CD4-positive, CD25-positive, alpha-beta regulatory T cell (primary cell): ENCODE measurements around the gene SUSD6. TPM values are rescaled to one million over a fixed set of nuclear protein-coding genes. Genes with fewer than 3 reads are reported as not detected.
"Not testable (repeated sequence)": the region's sequence is repeated elsewhere in the genome, so short reads cannot be mapped to it uniquely, and the experiment has no call there.

ENCODE experiments used
- ATAC-seq, 2 donors: fragments of 150-1000 bp; cut with Tn5 transposase; one replicate each; pipeline ENCODE4 v1.10.0; 2021; ENCODE audit warnings: low read depth in 2 of 2, moderate number of reproducible peaks in 2 of 2, moderate library complexity in 1 of 2
- DNase-seq, 3 donors: peaks; one replicate each; pipeline versions ENCODE4 v3.0.0 to v3.0.0-alpha.2; 2012 to 2022; ENCODE audit warnings: mixed read lengths in 1 of 3
- H3K27ac ChIP-seq: one replicate; pipeline ENCODE4 v1.7.0; 2013; ENCODE audit warnings: mild to moderate bottlenecking, low read length; ENCODE audit not compliant: insufficient read depth, poor library complexity, severe bottlenecking
- H3K27me3 ChIP-seq: one replicate; pipeline ENCODE4 v1.7.0; 2013; ENCODE audit warnings: low read length; ENCODE audit not compliant: control insufficient read depth, insufficient read depth
- H3K36me3 ChIP-seq: one replicate; pipeline ENCODE4 v1.7.0; 2013; ENCODE audit warnings: mild to moderate bottlenecking, low read length, moderate library complexity; ENCODE audit not compliant: control insufficient read depth, insufficient read depth
- H3K4me1 ChIP-seq: 2 replicates; pipeline ENCODE4 v1.7.0; 2013; ENCODE audit warnings: mild to moderate bottlenecking, low read length; ENCODE audit not compliant: insufficient read depth, control insufficient read depth, poor library complexity, severe bottlenecking
- H3K4me3 ChIP-seq: one replicate; pipeline ENCODE4 v1.7.0; 2013; ENCODE audit warnings: low read depth, mild to moderate bottlenecking, low read length, moderate library complexity
- H3K9me3 ChIP-seq, 2 experiments: 1 replicate in 1 of 2; 2 replicates in 1 of 2; pipeline ENCODE4 v1.7.0; 2013; ENCODE audit warnings: low read length in 2 of 2, mild to moderate bottlenecking in 1 of 2, moderate library complexity in 1 of 2; ENCODE audit not compliant: control insufficient read depth in 2 of 2
- H3K27ac Mint-ChIP-seq, 3 donors: one replicate each; pipeline ENCODE4 v1.8.0; 2020 to 2022; ENCODE audit warnings: mild to moderate bottlenecking in 3 of 3, mixed read lengths in 3 of 3, moderate library complexity in 2 of 3
- H3K27me3 Mint-ChIP-seq: one replicate; pipeline ENCODE4 v1.8.0; 2022; ENCODE audit warnings: mild to moderate bottlenecking, mixed read lengths
- H3K36me3 Mint-ChIP-seq: one replicate; pipeline ENCODE4 v1.8.0; 2020; ENCODE audit warnings: mixed read lengths
- H3K4me1 Mint-ChIP-seq, 4 donors: one replicate each; pipeline ENCODE4 v1.8.0; 2020 to 2022; ENCODE audit warnings: mixed read lengths in 4 of 4, mild to moderate bottlenecking in 1 of 4
- H3K4me3 Mint-ChIP-seq, 4 donors: one replicate each; pipeline ENCODE4 v1.8.0; 2020 to 2022; ENCODE audit warnings: mild to moderate bottlenecking in 4 of 4, mixed read lengths in 4 of 4, moderate library complexity in 3 of 4
- H3K9me3 Mint-ChIP-seq, 7 donors: one replicate each; pipeline ENCODE4 v1.8.0; 2020 to 2022; ENCODE audit warnings: mixed read lengths in 7 of 7, mild to moderate bottlenecking in 3 of 7, moderate library complexity in 2 of 7
- polyA plus RNA-seq, 4 donors: library from polyadenylated mRNA; unstranded; fragments of 300-500 nt; fragmentation: Illumina TruSeq; gene quantifications; one replicate each; pipeline ENCODE4 v1.2.3, GENCODE V29; 2021
- total RNA-seq: library from RNA; stranded (reverse); gene quantifications from one replicate; pipeline ENCODE4 v1.2.3, GENCODE V29; 2022

SUSD6 gene
- total and polyA plus RNA-seq, 5 donors from 2014 or later = 7.7 to 101 (median 9.6) TPM

DNA sequence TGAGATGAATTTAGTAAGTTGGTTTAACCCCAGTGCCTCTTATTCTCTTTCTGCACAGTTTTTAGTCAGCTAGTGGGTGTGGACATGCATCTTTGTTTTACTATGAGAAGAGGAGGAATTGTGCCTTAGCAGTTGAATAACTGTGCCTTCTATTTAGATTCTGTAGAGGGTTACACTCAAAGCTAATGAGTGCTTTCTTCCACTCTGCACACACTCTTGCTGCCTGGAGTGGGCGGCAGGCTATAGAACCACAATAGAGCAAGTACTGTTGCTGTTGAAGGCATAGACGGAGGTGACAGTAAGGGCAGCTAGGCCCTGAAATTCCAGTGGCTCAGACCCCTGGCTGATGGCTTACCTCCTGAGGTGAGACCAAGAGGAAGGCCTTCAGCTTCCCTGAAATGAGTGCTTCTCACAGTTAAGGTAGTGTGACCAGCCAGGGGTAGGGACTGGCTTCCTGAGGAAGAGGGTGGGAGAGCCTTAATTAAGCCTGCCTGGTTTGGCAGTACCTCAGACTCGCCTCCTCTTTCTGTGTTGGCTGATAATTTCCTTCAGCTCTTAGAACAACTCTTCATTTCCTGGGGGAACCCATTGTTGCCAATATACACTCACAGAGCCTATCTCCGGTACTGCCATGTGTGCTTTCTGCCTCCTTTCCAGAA is 24.7 kb downstream of the SUSD6 start:
- Histone ChIP-seq H3K4me3 (peak overlapping the region; percentile 67), H3K36me3 (peaks cover 2% of the 10 kb centered on the region), H3K27ac (peak overlapping the region; percentile 73), H3K4me1 (peaks cover 81% of the 10 kb centered on the region), H3K9me3 (peaks cover 0 to 3% of the 10 kb centered on the region in 2 experiments), H3K27me3 (no peaks in the 10 kb centered on the region)
- Mint-ChIP-seq H3K4me1 (peaks cover 40 to 90% (median 81%) of the 10 kb centered on the region in 4 donors), H3K9me3 (peaks cover 0 to 4% (median under 1%) of the 10 kb centered on the region in 7 donors), H3K4me3 (peak overlapping the region; percentile 53 to 85 (median 80)), H3K27me3 (no peaks in the 10 kb centered on the region), H3K36me3 (peaks cover 13% of the 10 kb centered on the region), H3K27ac (peak overlapping the region; percentile 63 to 94 (median 76))
- peak; percentile 46 to 57 for ATAC-seq
- peak in 2 of 3 donors; percentile 24 to 69 for DNase-seq

DNA sequence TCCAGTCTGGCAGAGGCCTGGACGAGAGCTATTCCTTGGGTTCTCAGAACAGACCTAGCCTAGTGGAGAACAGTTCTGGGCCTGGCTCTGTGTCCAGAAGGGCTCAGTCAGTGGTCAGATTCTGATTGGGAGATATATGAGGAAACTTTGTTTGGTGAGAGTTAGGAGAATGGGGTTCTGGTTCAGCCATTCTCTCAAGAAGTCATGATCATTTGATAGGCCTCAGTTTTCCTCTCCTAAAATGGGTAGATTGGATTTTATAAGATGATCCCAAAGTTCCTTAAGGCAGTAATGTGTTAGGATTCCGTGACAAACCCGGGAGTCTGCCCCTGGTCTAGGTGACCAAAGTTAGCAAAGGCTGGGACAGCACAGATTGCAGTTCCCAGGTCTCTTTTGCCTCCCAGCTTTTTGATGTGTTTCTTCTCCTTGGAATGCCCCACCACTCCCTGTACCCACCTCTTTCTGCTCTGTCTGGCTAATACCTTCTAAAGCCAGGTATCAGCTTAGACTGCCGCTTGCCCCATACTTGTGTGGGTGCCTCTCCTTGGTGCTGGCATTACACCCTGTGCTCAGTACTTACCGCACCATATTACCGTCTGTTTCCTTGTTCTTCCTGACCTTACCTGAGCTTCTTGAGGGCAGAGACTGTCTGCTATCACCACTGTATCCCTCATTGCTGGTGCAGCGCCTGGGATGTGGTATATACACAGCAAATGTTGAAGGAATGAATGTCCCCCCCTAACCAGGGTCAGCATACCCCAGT is 25.5 kb downstream of the SUSD6 start:
- Histone ChIP-seq H3K27ac (peak overlapping the region; percentile 73), H3K9me3 (peaks cover 0 to 7% of the 10 kb centered on the region in 2 experiments), H3K36me3 (peaks cover 2% of the 10 kb centered on the region), H3K4me3 (peak overlapping the region; percentile 67), H3K27me3 (no peaks in the 10 kb centered on the region), H3K4me1 (peaks cover 73% of the 10 kb centered on the region)
- Mint-ChIP-seq H3K27ac (peak overlapping the region; percentile 76 to 95 (median 94)), H3K4me1 (peaks cover 41 to 85% (median 76%) of the 10 kb centered on the region in 4 donors), H3K27me3 (no peaks in the 10 kb centered on the region), H3K4me3 (peak overlapping the region; percentile 45 to 85 (median 80)), H3K36me3 (peaks cover 19% of the 10 kb centered on the region), H3K9me3 (peaks cover 0 to 9% (median 2%) of the 10 kb centered on the region in 7 donors)
- no peak for DNase-seq
- no peak for ATAC-seq

DNA sequence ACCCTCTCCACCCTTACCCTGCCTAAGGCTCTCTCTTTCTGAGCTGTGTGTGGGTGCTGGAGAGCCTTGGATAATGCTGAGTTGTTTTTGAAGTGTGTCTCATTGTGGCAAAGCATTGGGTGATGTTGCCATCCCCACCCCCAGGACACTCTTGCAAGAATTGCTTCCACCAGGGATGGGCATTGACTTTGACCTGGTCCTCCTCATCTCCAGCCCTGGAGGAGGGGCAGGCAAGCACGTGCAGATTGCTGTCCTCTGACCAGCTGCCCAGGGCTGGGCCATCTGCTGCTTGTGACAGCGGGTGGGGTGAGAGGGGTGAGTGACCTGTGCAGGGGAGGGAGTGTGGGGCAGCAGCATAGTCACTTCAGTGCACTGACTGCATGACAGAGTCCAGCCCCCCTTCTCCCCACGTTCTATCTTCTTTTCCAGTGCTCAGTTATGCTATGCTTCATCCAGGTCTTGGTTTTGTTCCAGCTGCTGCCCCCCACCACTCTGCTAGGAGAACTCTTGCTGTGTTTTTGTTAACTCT is 26.2 kb downstream of the SUSD6 start:
- H3K4me1 ChIP-seq = peaks cover 67% of the 10 kb centered on the region
- peaks cover 0 to 7% of the 10 kb centered on the region in 2 experiments for H3K9me3 ChIP-seq
- H3K27me3 Mint-ChIP-seq = no peaks in the 10 kb centered on the region
- peak overlapping the region; percentile 76 to 95 (median 94) for H3K27ac Mint-ChIP-seq
- peak overlapping the region; percentile 73 for H3K27ac ChIP-seq
- peak overlapping the region; percentile 69 for H3K4me3 ChIP-seq
- peaks cover 42 to 85% (median 77%) of the 10 kb centered on the region in 4 donors for H3K4me1 Mint-ChIP-seq
- DNase-seq (no peak), ATAC-seq (no peak)
- H3K4me3 Mint-ChIP-seq = peak overlapping the region; percentile 70 to 95 (median 84)
- H3K27me3 ChIP-seq = no peaks in the 10 kb centered on the region
- H3K9me3 Mint-ChIP-seq = peaks cover 0 to 14% (median 2%) of the 10 kb centered on the region in 7 donors
- H3K36me3 Mint-ChIP-seq = peaks cover 24% of the 10 kb centered on the region
- peaks cover 3% of the 10 kb centered on the region for H3K36me3 ChIP-seq

DNA sequence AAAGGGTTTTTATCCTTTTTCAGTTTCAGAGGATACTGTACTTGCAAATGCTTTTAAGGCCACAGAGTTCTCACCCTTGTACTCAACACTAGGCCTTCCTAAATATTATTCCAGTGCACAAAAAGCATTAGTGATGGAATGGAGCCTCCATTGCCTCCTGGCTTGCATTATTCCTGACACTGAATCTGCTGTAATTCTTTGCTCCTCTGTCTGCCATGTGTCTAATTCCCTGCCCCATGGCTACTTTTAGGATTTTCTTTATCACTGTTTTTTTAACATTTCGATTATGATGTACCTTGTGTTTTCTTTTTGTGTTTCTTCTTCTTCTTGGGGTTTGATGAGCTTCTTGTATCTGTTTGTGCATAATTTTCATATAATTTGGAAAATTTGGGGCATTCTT is 29.5 kb downstream of the SUSD6 start:
- peaks cover 30% of the 10 kb centered on the region for H3K36me3 Mint-ChIP-seq
- peaks cover 41 to 82% (median 73%) of the 10 kb centered on the region in 4 donors for H3K4me1 Mint-ChIP-seq

DNA sequence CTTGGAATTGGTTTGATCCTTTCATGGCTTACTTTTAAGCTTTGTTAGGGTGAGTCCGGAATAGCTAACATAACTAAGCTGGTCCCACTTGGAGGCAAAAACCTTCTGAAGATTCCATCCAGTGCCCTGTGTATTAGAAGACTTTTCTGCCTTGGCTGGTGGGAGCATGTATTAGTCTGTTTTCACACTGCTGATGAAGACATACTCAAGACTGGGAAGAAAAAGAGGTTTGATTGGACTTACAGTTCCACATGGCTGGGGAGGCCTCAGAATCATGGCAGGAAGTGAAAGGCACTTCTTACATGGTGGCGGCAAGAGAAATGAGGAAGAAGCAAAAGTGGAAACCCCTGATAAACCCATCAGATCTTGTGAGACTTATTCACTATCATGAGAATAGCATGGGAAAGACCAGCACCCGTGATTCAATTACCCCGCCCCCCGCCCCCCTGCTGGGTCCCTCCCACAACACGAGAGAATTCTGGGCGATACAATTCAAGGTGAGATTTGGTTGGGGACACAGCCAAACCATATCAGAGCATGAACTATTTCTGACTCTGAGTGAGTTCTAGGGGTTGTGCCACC is 30.9 kb downstream of the SUSD6 start:
- H3K4me3 Mint-ChIP-seq = peak overlapping the region in 3 of 4 donors; percentile 43 to 53 (median 51)
- H3K9me3 ChIP-seq, ATAC-seq, H3K4me3 ChIP-seq, H3K27ac ChIP-seq, DNase-seq, H3K27me3 Mint-ChIP-seq, H3K27me3 ChIP-seq, H3K36me3 ChIP-seq: not testable (repeated sequence)
- H3K27ac Mint-ChIP-seq = peak overlapping the region in 2 of 3 donors; percentile 34 to 71
- peaks cover 0 to 14% (median 3%) of the 10 kb centered on the region in 7 donors for H3K9me3 Mint-ChIP-seq
- peaks cover 31% of the 10 kb centered on the region for H3K4me1 ChIP-seq
- H3K4me1 Mint-ChIP-seq = peaks cover 48 to 81% (median 72%) of the 10 kb centered on the region in 4 donors
- peaks cover 34% of the 10 kb centered on the region for H3K36me3 Mint-ChIP-seq

More for the DNA sequence above, 29.5 kb downstream of the SUSD6 start:
- no peak for DNase-seq
- H3K27ac Mint-ChIP-seq = peak overlapping the region in 1 of 3 donors; percentile 26
- no peak overlapping the region for H3K4me3 Mint-ChIP-seq
- H3K9me3 Mint-ChIP-seq = peaks cover 0 to 14% (median 3%) of the 10 kb centered on the region in 7 donors
- Histone ChIP-seq H3K27me3 (no peaks in the 10 kb centered on the region), H3K4me3 (no peak overlapping the region), H3K36me3 (peaks cover 3% of the 10 kb centered on the region), H3K4me1 (peaks cover 42% of the 10 kb centered on the region), H3K27ac (no peak overlapping the region), H3K9me3 (peaks cover 0 to 7% of the 10 kb centered on the region in 2 experiments)
- no peaks in the 10 kb centered on the region for H3K27me3 Mint-ChIP-seq
- ATAC-seq = no peak

DNA sequence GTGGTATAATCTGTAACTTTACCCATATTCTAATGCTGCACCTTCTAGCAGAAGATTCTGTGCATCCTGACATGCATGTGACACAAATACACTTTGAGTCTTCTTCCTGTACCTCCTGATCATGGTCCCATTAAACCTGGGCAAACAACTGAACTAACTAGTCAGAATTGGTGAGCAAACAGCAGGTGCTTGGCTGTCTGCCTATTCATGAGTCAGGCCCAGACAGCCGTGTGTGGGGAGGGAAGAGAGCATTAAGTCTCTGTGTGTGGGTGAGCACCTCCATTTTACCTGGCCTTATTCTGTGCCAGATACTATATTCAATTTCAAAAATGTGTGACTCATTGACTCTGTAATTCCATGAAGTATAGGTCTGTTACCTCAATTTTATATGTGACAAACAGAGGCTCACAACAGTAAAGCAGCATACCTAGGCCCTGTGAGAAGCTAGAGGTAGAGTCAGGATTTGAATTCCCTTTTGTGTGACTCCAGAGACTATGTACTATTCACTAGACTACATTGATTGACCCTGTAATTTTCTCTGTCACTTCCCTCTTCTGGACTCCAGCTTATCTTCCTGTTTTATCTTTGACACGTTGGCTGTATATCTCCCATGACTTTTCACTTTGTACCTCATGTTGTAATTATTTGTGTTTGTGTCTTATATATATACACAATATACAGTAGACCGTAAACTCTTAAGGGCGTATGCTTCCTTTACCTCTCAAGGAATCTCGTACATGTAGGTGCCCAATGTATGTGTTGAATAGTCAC is 32.2 kb downstream of the SUSD6 start:
- H3K36me3 Mint-ChIP-seq = peaks cover 34% of the 10 kb centered on the region

More for the DNA sequence above, 32.2 kb downstream of the SUSD6 start:
- Mint-ChIP-seq H3K27me3 (no peaks in the 10 kb centered on the region), H3K4me1 (peaks cover 42 to 81% (median 68%) of the 10 kb centered on the region in 4 donors), H3K27ac (peak overlapping the region; percentile 34 to 95 (median 62)), H3K4me3 (peak overlapping the region in 2 of 4 donors; percentile 22 to 26), H3K9me3 (peaks cover 0 to 14% (median 3%) of the 10 kb centered on the region in 7 donors)
- no peak overlapping the region for H3K4me3 ChIP-seq
- DNase-seq (peak in 1 of 3 donors; percentile 56), ATAC-seq (peak; percentile 97)
- peaks cover 3% of the 10 kb centered on the region for H3K36me3 ChIP-seq
- H3K27me3 ChIP-seq = no peaks in the 10 kb centered on the region
- H3K27ac ChIP-seq = no peak overlapping the region
- peaks cover 0 to 7% of the 10 kb centered on the region in 2 experiments for H3K9me3 ChIP-seq
- H3K4me1 ChIP-seq = peaks cover 30% of the 10 kb centered on the region
